Fibroblast of mammary gland (primary cell): ENCODE measurements around the gene SLC66A2.
"Not testable (repeated sequence)": the region's sequence is repeated elsewhere in the genome, so short reads cannot be mapped to it uniquely, and the experiment has no call there.

Source experiments
- DNase-seq: peaks from one replicate; pipeline ENCODE4 v3.0.0-alpha.2; 2010; ENCODE audit warnings: low read depth
- H3K4me3 ChIP-seq: 2 replicates; pipeline ENCODE4 v1.5.1; 2011; ENCODE audit warnings: low read depth, mild to moderate bottlenecking, low read length, moderate library complexity; ENCODE audit not compliant: control insufficient read depth
- CTCF ChIP-seq: conservative IDR thresholded peaks from 2 replicates; pipeline ENCODE4 v1.5.1; 2011; ENCODE audit warnings: low read depth, low read length, inconsistent platforms; ENCODE audit not compliant: control insufficient read depth, insufficient read depth

SLC66A2 gene

GRCh38 chr18:79868811-79869541, 82.5 kb downstream of the SLC66A2 start:
- no peak overlapping the region for H3K4me3 ChIP-seq
- TF ChIP-seq CTCF: no peak
- DNase-seq: no peak

GRCh38 chr18:79868168-79868784, 83.2 kb downstream of the SLC66A2 start:
- TF ChIP-seq CTCF: no peak
- H3K4me3 ChIP-seq: no peak overlapping the region
- DNase-seq: peak; percentile 23

GRCh38 chr18:79867666-79868065, 83.8 kb downstream of the SLC66A2 start:
- TF ChIP-seq CTCF: no peak
- H3K4me3 ChIP-seq: no peak overlapping the region
- DNase-seq: no peak

- peak; percentile 49 for DNase-seq
- no peak for TF ChIP-seq CTCF
Measured at GRCh38 chr18:79866889-79867574, 84.4 kb downstream of the SLC66A2 start.

GRCh38 chr18:79865951-79866350, 85.5 kb downstream of the SLC66A2 start:
- H3K4me3 ChIP-seq, DNase-seq: not testable (repeated sequence)

More at GRCh38 chr18:79866889-79867574, 84.4 kb downstream of the SLC66A2 start:
- H3K4me3 ChIP-seq: no peak overlapping the region

- not testable (repeated sequence) for DNase-seq, H3K4me3 ChIP-seq
Measured at GRCh38 chr18:79864955-79865354, 86.5 kb downstream of the SLC66A2 start.

GRCh38 chr18:79864006-79864725, 87.3 kb downstream of the SLC66A2 start:
- DNase-seq: no peak
- no peak for TF ChIP-seq CTCF
- H3K4me3 ChIP-seq: no peak overlapping the region
